HL-60/S4 treated with phorbol 12-myristate 13-acetate at 8.2 ng/mL for 4 days and 3 days (cell line): ENCODE measurements around the gene MAF.

Experiments
- in situ Hi-C: fragments of 300-500 bp; cut with MboI; formaldehyde crosslinking; loops from 2 replicates; pipeline ENCODE4 v1.15.0; 2022; ENCODE audit warnings: low sequenced_read_pairs

The MAF gene

DNA sequence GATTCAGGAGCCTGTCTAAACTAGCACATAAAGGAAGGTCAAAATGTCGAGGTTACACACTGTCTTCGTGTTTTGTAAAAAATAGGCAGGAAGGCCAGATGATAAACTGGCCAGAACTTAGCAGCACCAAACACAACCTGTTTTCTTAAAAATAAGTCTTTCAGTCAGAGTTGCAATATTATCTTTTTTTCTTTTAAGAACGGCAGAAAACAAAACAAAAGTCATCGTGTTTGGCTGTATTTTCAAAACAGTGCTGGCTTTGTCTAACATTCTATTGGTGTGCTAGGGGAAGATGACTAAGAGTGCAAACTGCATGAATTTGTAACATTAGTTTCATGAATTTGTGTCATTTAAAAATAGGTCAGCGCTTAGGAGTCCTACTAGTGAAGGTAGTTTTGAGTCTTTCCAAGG is 5.3 kb downstream of the MAF start:
- in situ Hi-C loops: no loop called here

DNA sequence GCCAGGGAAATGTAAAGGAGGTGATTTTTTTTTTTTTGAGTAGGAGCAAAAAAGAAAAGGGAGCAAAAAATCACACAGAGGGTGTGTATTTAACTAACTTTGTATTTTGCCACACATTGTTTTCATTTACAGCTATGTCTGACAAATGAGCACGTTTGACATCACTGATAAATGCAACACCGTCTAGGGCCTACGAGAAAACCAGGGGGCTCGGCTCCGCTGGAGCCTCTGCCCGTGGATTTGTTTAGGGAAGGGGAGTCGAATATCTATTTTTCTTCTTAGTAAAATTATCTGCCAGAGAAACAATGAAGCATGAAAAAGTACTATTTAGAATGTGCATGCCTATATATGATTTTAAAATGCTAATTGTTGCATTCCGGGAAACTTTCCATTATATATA is 6.8 kb downstream of the MAF start:
- in situ Hi-C loops: no loop called here

DNA sequence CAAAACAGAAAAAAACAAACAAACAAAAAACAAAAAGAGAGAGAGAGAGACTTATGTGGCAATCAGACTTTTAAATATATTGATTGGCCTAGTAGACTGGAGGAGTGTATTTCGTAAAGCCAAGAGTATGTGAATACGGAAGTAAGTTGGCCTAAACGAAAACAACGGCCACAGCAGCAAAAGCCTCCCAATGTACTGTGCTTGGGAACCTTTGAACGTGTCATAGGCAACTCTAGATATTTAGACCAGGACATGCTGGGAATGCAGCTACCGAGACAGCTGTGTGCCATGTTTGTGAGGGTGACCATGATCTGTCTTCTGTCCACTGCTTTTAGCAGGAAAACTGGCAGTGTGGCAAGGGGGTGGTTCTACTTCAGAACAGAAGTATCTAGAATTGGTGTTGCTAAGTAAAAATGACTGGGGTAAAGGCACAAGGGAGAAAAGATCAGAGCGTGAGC is 7.4 kb downstream of the MAF start:
- in situ Hi-C loops: no loop called here

DNA sequence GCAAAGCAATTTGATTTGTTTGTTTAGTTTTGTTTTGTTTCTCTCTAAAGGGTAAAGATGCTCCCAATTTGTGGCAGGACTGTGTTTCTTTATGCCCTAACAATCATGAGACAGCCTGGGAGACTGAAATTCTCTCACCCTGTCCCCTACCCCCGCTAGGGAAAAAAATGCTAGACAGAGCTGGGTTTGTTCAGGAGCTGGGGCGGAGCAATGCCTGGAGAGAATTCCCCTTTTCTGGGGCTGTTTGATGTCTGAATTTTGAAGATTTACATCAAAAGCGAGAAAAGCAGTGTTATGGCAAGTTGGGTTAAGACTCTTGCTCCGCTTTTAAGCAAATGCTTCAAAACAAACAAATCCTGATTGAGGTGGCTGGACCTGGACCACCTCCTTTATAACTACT is 8.4 kb downstream of the MAF start:
- in situ Hi-C loops: no loop called here

DNA sequence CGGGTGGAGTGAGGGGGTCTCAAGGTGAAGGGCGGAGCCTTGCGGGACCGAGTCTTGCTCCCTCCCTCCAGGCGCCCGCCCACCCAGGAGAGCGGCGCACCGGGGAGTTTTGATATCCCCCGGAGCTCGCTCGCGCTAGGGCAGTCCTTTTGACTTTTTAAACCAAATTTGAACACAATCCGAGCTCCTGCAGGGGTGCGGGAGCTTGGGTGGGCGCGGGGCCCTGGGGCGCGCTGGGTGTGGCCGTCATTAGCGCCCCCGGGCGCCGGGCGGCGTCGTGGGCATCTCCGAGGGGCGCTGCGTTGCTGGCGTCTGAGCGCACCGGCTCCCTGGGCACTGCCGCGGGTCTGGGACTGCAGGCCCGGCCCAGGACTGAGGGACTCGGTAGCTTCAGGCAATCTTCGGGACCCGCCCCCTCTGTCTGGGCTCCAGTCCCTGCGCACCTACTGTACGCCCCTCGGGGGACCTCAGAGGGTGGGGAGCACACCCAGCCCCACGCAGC is 10.9 kb downstream of the MAF start:
- in situ Hi-C loops: no loop called here

DNA sequence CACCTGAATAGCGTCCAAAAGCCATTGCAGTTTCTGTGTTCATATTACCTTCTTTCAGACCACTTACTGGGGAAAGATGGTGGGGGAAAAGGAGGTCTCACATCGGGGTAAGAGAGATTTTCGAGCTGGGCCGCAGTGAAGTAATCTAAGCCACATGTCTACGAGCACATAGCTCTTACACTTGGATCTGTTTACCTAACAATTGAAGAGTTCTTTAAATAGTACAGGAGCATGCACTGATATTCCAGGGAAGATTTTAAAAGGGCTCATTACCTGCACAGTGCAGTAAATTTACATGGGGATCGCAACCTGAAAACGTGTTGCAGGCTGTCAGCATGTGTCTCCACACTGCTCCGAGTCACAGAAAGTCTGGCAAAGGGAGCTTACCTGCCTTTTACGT is 12.6 kb downstream of the MAF start:
- in situ Hi-C loops: no loop called here

DNA sequence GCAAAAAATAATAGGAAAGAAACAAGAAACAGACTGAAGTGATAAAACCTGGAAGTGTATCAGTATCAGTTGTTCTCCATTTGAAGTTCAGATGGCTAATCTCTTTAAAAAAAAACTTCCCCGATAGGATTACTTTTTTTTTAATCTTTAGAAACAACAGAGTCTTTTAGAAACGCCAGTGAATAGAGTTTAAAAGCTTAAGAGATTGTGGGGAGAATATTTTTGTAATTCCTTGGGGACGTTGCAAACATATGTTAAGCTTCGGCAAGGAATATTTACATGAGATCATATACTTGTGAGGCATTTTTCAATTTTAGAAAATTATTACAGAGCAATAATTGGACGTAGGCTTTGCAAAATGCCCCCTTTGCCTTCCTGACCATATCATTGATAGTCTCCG is 13.2 kb downstream of the MAF start:
- in situ Hi-C loops: no loop called here

DNA sequence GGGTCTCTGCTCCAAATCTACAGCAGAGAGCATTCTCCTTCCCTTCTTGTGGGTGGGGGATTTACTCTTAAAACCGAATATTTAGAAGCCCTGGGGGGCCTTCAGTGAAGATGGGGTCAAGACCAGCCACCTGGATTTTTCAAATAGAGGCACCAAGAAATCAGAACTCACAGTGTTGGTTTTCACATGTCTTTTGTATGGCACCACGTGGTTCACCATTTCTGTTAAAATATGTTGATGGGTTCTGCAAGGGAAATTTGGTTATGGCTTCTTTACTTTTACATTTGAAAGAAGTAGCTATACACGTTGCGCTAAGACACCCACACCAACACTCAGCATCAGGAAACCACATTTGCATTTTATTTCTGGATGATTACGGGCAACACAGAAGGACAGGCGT is 17.7 kb downstream of the MAF start:
- in situ Hi-C loops: no loop called here

DNA sequence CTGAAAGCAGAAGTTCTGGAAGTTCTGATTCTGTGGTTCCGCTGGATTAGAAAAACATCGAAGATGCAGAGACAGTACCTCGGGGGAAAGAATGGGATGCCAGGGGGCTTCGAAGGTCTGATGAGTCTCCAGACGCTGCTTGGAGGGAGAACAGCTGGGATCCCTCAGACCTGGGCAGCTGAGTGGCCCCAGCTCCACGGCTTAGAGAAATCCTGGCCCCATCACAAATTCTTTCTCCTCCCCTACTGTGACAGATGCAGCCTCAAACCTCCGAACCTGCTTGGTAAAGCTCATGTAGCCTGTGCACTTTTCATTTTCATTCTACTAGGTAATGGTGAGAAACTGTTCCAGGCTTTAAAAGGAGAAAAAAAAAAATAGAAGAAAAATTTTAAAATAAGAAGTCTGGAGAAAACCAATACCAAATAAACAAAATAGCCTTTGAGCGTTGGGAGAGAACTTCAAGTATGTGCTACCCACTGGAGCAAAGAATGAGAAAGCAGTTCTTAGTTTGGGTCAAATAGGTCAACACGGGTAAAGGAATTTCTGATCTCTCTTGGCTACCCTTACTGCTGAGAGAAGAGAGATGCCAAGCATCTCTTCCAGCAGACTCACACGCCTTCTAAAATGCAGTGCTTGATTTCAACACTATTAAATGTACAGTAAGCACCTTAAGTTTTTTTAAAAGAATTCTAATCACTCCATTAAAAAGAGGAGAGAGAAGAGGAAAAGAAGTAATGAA is 19.9 kb downstream of the MAF start:
- in situ Hi-C loops: no loop called here

DNA sequence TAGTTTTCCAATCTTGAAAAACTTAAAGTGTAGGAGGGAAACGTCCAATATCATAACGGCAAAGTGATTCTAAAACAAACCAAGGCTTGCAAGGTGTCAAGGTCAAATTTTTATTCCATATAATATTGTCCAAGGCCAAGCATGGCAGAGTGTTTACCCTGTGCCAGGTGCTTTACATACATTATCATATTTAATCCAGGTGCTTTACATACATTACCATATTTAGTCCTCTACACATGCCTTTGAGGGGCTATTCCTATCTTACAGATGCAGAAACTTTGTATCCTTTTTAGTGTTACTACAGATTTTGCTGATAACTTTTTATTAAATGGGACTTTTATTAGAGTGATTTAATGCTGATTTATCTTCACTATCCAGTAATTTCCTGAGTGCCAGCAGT is 23.9 kb downstream of the MAF start:
- in situ Hi-C loops: no loop called here

DNA sequence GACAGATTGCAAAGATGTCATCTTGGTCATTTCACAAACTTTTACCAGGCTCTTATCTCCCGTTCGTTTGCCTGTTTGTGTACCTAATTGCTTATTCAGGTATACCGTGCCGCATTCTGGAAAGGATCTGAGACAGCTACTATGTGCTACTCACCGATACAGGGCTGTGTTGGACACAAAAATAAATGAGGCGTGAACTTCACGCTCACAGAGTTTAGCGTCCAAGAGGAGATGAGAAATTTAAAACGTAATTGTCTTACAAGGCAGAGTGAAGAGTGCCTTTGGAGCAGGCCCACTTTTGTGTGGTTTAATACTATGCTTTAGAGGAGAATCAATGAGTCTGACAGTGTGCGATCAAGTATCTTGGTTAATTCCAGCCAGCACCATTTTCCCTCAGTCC is 26.7 kb downstream of the MAF start:
- in situ Hi-C loops: no loop called here

DNA sequence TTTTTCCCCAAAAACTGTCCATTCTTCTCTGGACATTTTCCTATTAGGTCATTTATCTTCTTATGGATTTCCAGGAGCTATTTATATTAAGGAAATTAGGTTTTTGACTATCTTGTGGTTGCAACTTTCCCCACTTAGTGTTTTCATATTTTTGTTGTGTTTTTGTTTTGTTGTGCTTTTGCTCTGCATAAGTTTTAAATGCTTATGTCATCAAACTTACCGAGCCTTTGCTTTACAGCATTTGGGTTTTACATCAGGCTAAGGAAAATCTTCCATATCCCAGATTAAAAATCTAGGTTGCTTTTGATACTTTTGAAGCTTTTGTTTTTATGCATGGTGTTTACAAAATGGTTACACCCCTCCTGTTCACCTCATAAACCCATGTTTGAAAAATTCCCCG is 27.5 kb downstream of the MAF start:
- in situ Hi-C loops: no loop called here

DNA sequence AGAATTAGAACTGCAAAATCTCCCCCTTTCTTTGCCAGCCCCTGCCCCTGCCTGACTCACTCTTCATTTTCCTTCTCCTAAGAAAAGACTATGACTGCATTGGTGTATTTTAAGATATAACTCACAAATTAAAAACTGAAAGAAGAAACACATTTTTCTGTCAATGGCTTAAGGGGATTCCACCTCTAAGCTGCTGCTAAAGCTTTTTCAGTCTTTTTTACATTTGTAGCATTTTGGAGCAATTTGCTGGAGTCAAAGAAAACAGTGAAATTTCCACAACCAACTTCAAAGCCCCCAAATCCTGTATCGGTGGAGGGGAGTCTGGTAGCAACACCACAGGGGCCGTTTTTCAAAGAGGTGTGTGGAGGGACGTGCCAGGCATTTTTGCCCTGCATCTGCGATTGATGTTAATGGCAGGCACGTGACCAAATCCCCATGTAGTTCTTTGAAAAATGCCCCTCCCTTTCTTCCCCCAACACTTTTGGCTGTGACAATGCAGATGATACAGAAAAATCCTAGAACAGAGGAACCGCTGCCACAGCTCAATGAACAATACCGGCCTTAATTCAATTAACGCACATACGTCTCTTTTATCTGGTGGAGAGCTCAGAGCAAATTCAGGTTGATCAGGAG is 28.5 kb downstream of the MAF start:
- in situ Hi-C loops: no loop called here

DNA sequence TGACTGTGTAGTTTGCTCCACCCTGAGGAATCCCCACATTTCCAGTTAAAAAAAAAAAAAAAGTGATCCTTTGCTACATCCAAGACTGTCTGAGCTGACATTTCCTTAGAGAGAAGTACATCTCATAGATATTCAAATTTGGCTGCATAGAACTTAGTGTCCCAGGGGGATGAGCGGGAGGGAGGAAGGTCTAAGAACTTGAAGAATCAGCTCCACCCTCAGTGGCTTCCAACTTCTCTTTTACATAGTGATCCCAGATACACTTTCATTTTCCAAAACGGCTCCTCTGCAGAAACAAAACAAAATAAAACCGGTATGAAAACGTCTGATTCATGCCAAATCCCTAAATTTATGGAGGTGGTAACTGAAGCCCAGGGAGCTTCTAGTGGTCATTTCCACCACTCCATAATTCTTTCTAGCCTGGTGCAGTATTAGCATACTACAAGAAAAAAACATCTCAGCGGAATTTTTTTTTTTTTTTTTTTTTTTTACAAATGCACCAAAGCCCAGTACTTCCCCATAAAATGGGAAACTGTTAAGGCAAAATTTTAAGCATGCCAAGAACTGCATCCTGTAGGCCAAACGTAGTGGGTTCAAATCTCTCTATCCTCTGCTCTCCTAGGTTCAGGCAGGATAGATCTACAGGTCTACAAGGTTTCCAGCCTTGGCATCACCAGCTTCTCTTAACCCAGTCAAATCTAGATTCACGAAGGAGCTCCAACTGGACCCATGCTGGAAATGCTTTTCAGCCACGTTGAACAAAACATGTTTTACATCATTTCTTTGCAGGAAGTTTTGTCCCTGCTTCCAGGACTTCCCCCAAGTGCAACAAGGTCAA is 29.3 kb downstream of the MAF start:
- in situ Hi-C loops: no loop called here

DNA sequence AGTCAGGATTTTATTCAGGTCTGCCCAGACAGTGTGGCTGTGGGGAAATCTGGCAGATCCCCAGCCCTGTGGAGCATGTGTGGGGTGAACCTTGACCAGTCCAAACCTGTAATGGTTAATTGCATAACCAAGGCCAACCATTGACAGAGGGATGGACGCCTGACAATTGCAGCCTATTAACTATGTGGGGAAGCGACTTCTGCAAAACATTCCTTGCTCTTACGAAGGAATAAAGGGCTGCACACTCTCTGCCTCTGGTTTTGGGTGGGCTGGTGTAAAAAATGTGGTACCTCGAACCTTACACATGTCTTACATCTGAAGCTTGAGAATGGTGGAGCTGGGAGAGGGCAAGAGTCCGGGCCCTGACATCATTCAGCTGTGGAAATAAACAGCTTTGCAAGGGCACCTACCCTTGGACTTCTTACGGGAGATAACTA is 35.8 kb downstream of the MAF start:
- in situ Hi-C loops: no loop called here

DNA sequence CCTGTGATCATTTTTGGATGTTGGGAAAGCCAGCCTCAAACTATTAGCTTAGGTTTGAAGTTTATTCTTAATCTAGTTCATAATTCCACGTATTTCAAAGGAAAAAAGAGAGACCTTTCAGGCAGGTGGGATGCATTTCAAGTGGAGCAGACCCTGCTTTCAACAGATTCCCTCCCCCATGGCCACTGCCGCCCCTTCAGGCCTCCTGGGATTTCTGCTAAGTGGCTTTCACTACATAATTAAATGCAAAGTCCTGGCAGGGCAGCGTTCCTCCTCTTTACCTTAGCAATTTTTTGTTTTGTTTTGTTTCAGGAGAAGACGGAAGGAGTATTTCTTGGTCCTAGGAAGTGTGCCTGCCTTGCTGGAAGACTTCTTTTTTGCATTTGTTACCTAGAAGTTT is 36.6 kb downstream of the MAF start:
- in situ Hi-C loops: no loop called here

DNA sequence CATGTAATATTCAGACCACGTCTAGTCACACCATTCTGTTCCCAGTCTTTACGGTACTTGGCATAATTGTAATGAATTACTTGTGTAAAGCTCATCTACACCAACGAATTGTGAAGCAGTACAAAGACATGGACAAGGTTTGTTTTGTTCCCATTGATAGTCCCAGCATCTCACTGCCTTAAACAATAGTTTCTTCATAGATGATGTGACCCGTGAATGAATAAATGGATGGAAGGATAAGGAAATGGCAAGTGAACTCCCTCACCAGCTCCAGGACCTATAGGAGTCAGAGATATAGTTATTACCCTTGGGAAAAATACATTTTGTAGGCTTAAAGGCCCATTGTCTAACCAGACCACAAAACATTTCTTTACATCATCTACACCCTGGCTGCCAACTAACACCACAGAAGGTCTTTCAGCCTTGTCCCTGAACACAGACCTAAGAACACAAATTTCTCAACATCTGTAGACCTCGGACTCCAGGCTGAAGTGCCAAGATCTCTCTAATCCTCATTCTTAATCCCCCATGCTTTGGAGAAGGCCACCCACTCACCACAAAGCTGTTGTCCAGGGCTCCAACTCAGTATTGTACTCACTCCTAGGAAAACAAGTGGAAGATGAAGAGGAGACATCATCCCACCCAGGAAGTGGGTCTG is 38.2 kb downstream of the MAF start:
- in situ Hi-C loops: no loop called here

DNA sequence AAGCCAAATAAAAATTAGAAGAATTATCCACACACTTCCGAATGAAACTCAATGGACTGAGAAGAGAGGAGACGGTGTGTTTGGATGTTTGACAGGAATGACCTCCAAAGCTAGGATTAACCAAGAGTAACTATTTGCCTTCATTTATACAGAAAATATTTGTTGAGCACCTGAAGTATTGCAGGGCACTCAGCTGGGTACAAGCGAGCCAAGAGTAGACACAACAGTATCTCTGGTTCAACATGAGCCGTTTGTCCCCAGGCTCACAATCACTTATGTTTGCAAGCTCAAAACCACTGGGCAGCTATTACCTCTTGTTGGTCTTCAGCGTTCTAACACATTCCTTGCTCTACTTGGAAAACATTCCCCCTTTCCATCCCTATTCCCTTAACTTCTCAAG is 38.8 kb downstream of the MAF start:
- in situ Hi-C loops: no loop called here

DNA sequence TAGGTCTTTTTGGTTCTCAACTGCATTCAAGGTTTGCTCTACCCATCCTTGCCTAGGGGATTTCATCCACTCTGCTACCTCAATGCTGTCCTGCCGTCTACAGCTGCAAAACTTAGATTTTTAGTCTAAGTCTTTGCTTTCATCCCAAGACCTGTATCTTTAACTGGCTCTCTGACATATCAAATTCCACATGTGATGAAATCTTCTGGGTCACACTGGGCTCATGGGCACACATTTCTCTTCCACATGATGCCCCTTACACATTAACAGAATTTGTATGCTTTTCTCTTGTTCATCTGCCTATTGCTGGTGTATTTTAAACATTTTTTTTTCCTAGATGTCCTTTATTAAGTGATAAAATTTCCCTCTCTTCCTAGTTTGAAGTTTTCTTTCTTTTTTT is 39.6 kb downstream of the MAF start:
- in situ Hi-C loops: no loop called here

DNA sequence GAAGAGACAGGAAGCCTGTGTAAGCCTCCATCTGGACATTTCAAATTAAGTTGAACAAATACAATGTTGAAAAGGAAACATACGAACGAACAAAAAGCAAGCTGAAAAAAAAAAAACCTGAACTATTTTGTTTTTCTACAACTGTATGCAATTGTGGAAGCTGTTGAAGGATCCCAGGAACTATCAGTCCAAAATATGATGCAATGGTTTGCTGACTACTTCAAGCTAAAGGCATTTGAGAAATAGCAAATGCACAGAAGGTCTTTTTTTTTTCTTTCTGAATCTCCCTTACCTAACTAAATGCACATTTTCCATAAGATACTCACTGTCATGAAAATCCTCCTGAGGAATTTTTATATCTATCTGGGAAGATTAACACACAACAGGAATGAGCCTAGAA is 40.2 kb downstream of the MAF start:
- in situ Hi-C loops: no loop called here

DNA sequence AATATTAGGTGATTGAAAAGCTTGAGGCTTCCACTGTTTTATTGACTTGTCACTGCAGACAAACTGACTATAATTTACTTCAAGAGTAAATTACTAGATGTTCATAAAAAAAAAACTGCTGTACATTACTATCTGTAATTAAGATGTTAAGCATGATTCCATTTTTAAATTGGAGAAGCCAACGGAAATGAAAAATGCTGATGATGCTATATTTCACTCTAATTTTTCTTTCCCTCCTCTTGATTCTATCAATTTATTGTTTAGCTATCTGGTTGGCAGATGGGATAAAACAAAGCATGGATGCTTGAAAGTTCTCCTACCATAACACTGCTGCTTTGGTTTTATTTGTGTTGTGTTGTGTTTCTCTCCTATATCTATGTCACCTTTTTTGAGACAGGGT is 41.0 kb downstream of the MAF start:
- in situ Hi-C loops: no loop called here
